Natural killer cell treated with Interleukin-12 subunit alpha and Interleukin-12 subunit beta and Interleukin-15 and Interleukin-18, amount 100 ng/mL, for 72 hours (primary cell): ENCODE measurements around the gene SDC1. TPM values are rescaled to one million over a fixed set of nuclear protein-coding genes. Genes with fewer than 3 reads are reported as not detected.
"Not testable (repeated sequence)": the region's sequence is repeated elsewhere in the genome, so short reads cannot be mapped to it uniquely, and the experiment has no call there.

Experiments used
- ATAC-seq, 2 donors: fragments of 150-1000 bp; cut with Tn5 transposase in 1 of 2; sonication (Bioruptor Pico), chemical (Tn5 transposase) in 1 of 2; 2 replicates each; pipeline ENCODE4 v1.10.0; 2021
- DNase-seq: peaks from one replicate; pipeline ENCODE4 v3.0.0; 2022; ENCODE audit warnings: low spot score
- H3K27ac Mint-ChIP-seq, 2 donors: 1 replicate in 1 of 2; 2 replicates in 1 of 2; pipeline ENCODE4 v1.8.0; 2022; ENCODE audit warnings: mixed read lengths in 2 of 2, mild to moderate bottlenecking in 1 of 2, moderate library complexity in 1 of 2
- H3K27me3 Mint-ChIP-seq, 2 donors: 1 replicate in 1 of 2; 2 replicates in 1 of 2; pipeline ENCODE4 v1.8.0; 2022; ENCODE audit warnings: mixed read lengths in 2 of 2
- H3K36me3 Mint-ChIP-seq: one replicate; pipeline ENCODE4 v1.8.0; 2022; ENCODE audit warnings: mixed read lengths
- H3K4me1 Mint-ChIP-seq, 2 donors: 1 replicate in 1 of 2; 2 replicates in 1 of 2; pipeline ENCODE4 v1.8.0; 2022; ENCODE audit warnings: low read depth in 2 of 2, mixed read lengths in 2 of 2, mild to moderate bottlenecking in 1 of 2
- H3K4me3 Mint-ChIP-seq: one replicate; pipeline ENCODE4 v1.8.0; 2022; ENCODE audit warnings: mixed read lengths
- H3K9me3 Mint-ChIP-seq: 2 replicates; pipeline ENCODE4 v1.8.0; 2022; ENCODE audit warnings: mixed read lengths
- total RNA-seq, 2 donors: library from RNA; stranded (reverse); gene quantifications; one replicate each; pipeline ENCODE4 v1.2.3, GENCODE V29; 2022

SDC1 gene, protein sequence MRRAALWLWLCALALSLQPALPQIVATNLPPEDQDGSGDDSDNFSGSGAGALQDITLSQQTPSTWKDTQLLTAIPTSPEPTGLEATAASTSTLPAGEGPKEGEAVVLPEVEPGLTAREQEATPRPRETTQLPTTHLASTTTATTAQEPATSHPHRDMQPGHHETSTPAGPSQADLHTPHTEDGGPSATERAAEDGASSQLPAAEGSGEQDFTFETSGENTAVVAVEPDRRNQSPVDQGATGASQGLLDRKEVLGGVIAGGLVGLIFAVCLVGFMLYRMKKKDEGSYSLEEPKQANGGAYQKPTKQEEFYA
- total RNA-seq: not detected

DNA sequence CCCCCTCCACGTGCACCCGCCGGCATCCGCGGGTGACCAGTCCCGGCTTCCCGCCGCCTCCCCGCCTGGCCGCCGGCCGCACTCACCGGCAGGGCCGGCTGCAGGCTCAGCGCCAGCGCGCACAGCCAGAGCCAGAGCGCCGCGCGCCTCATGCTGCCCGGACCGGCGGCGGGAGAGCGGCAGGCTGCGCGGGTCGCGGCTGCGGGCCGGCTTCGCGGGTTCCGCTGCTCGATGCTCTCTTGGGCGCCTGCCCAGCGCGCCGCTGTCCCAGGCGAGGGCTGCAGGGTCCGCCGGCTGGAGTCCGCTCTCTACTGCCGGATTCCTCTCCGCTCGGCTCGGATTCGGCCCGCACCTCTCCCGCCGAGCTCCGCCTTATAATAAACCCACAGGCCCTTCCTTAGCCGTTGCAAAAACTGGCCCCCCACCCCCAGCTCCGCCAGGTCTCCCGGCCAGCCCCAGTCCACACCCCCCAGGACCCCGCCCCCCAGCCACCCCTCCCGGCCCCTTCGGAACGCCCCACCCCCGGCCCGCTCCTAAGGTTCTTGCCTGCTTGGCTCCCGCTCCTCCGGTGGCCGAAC, at the start of gene SDC1:
Gene SDC1, minus strand, starts transcription at position 415 of the 578 bp plus-strand sequence. Its CDS starts 263 bp downstream, at position 152.
- ATAC-seq: peak; percentile 48 to 56

DNA sequence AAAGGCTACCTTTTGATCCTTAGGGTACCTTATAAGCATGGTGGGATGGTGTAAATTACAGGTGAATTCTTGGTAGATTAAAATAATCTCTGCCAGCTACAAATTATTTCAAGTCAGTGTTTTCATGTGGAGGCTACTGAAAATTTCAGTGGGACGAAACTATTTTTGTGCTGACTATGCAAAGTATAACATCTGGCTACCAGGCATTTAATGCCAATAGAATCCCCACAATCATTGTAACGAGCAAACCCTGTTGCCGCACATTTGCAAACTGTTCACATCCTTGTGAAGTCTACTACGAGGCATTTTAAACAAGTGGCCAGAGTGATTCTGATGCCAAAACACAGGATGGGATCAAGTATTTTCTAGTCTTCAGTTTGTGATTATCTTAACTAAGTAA, 48.1 kb upstream of the SDC1 start:
- Mint-ChIP-seq H3K36me3 (peaks cover 10% of the 10 kb centered on the region), H3K4me3 (no peak overlapping the region), H3K4me1 (peaks cover 3 to 5% of the 10 kb centered on the region in 2 donors), H3K27me3 (no peaks in the 10 kb centered on the region), H3K27ac (no peak overlapping the region), H3K9me3 (no peaks in the 10 kb centered on the region)
- no peak for DNase-seq
- ATAC-seq: no peak

More for the DNA sequence above, at the start of gene SDC1:
- Mint-ChIP-seq H3K9me3 (no peaks in the 10 kb centered on the region), H3K27me3 (peaks cover 39 to 52% of the 10 kb centered on the region in 2 donors), H3K27ac (no peak within 1 kb of the TSS), H3K4me3 (peak within 1 kb of the TSS; percentile 32), H3K36me3 (no peaks in the 10 kb centered on the region), H3K4me1 (no peaks in the 10 kb centered on the region)
- no peak for DNase-seq

DNA sequence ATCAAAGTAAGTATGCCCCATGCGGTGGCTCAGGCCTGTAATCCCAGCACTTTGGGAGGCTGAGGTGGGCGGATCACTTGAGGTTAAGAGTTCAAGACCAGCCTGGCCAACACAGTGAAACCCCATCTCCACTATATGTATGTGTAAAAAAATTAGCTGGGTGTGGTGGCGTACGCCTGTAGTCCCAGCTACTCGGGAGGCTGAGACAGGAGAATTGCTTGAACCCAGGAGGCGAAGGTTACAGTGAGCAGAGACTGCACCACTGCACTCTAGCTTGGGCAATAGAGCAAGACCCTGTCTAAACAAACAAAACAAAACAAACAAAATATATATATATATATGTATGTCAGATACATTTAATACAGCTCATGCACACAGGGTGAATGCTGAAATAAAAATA, 43.4 kb upstream of the SDC1 start:
- Mint-ChIP-seq H3K4me1 (peaks cover 10 to 12% of the 10 kb centered on the region in 2 donors), H3K36me3 (peaks cover 12% of the 10 kb centered on the region)
- H3K4me3 Mint-ChIP-seq, DNase-seq, H3K9me3 Mint-ChIP-seq, H3K27ac Mint-ChIP-seq, ATAC-seq, H3K27me3 Mint-ChIP-seq: not testable (repeated sequence)

DNA sequence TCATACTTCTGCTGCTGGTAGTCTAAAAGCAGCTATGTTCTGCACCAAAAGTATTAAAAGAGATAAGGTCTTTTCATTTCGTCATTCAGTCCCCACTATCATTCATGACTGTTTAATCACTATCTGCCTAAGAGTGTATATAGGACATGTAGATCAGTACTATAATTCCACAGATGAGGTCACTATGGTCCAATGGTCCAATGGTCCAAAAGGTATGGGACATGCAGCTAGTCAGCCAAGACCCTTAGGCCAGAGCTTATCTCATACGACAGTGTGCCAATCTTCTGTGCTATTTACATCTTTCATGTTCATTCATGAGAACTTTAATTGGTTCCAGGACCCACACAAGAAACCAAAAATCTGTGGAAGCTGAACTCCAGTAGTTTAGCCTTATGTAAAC, 42.6 kb upstream of the SDC1 start:
- no peak for ATAC-seq
- H3K36me3 Mint-ChIP-seq: peaks cover 12% of the 10 kb centered on the region
- peak overlapping the region in 1 of 2 donors; percentile 56 for H3K27ac Mint-ChIP-seq

DNA sequence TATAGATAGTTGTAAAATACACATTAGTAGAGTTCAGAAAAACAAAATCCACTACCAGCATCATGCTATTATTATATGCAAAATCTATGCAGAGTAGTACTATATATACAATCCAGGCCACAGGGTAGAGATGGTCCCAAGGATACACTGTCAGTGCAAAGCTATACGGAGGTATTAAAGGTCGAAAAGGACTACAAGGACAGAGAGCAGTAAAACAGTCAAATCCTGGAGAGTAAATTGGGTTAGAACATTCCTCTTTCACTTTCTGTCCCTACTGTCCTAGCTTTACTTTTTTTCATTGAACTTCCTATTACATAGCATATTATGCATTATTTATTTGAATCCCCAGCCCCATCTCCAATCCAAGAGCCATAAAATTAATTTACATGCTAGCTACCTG, 39.7 kb upstream of the SDC1 start:
- H3K9me3 Mint-ChIP-seq: no peaks in the 10 kb centered on the region
- DNase-seq (no peak), ATAC-seq (no peak)
- no peaks in the 10 kb centered on the region for H3K27me3 Mint-ChIP-seq
- no peak overlapping the region for H3K4me3 Mint-ChIP-seq
- no peak overlapping the region for H3K27ac Mint-ChIP-seq
- H3K4me1 Mint-ChIP-seq: peaks cover 7% of the 10 kb centered on the region in 2 donors
- H3K36me3 Mint-ChIP-seq: peaks cover 12% of the 10 kb centered on the region

More for the DNA sequence above, 42.6 kb upstream of the SDC1 start:
- no peaks in the 10 kb centered on the region for H3K9me3 Mint-ChIP-seq
- DNase-seq: no peak
- H3K27me3 Mint-ChIP-seq: no peaks in the 10 kb centered on the region
- no peak overlapping the region for H3K4me3 Mint-ChIP-seq
- H3K4me1 Mint-ChIP-seq: peaks cover 10 to 12% of the 10 kb centered on the region in 2 donors

DNA sequence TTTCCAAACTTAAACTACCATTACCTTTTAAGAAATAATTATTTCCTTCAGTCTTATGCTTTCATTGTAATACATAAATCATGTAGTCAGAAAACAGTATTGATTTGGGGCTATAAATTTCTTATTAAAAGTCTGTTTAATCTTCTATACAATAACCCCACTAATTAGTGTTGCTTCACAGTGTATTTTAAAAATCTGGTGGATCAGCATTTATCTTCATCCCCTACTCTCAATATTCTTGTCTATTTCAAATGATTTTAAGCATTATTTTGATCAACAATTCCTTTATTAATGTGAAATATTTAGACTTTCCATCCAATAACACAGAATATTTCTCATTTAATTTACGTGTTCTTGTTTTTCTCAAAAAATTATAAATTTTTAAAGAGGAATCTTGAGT, 32.5 kb upstream of the SDC1 start:
- Mint-ChIP-seq H3K27ac (no peak overlapping the region), H3K4me3 (no peak overlapping the region), H3K9me3 (no peaks in the 10 kb centered on the region), H3K27me3 (no peaks in the 10 kb centered on the region), H3K36me3 (peaks cover 19% of the 10 kb centered on the region), H3K4me1 (peaks cover 0 to 3% of the 10 kb centered on the region in 2 donors)
- ATAC-seq (no peak), DNase-seq (no peak)

DNA sequence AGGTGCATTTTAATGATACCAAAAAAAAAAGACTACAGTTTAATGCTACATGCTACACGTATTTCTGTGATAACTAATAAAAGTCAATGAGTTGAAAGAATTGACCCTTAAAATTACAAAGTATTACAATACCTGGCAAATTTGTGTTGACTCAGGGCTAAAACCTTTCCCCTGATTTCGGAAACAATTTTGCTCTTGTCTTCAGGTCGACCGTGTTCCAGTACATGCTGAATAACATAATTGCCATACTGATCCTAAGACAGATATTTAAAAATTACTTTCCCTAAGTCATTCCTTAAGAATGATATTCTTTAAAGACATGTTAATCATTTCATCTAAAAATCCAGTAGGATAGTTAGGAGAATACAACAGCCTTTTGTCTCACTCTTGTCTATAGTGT, 29.8 kb upstream of the SDC1 start:
- Mint-ChIP-seq H3K27ac (no peak overlapping the region), H3K27me3 (no peaks in the 10 kb centered on the region), H3K36me3 (peaks cover 29% of the 10 kb centered on the region)

DNA sequence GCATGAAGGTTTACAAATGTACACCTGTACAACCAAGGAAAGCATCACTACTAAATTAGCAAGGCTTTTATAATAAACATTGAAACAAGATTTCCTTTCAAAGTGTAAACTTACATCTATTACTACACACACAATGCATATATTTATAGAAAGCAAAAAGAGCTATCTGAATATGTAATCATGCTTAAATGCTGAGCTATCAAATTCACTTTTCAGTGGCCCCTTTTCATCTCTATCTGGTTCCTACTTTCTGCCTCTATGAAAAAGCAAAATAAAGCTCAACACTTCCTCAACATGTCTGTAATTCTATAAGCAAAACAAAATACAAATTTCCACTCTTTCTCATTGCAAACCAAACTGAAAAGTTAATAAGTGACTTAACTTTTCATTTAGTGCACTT, 25.5 kb upstream of the SDC1 start:
- Mint-ChIP-seq H3K36me3 (peaks cover 37% of the 10 kb centered on the region), H3K27me3 (no peaks in the 10 kb centered on the region), H3K4me3 (no peak overlapping the region), H3K27ac (no peak overlapping the region), H3K4me1 (no peaks in the 10 kb centered on the region), H3K9me3 (no peaks in the 10 kb centered on the region)
- ATAC-seq: no peak
- DNase-seq: no peak

More for the DNA sequence above, 29.8 kb upstream of the SDC1 start:
- no peak for DNase-seq
- H3K4me3 Mint-ChIP-seq: no peak overlapping the region
- H3K4me1 Mint-ChIP-seq: peaks cover 0 to 3% of the 10 kb centered on the region in 2 donors
- H3K9me3 Mint-ChIP-seq: no peaks in the 10 kb centered on the region
- no peak for ATAC-seq

DNA sequence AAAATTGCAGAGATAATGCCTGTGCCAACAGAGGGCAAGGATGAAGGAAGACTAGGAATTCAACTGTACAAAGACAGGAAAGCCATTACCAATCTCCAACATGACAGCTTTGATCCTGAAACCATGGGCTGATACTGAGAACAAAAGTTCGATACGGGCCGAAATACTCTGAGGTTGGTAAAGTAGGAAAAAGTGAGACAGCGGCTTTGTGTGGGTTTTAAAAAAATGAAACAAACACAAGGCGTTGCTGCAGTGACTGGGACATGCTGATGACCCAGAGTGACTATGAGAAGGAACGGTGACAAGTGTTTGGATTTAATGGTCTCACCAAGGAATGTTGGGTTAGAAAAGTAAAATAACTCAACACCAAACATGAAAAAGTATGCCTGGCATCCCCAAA, 24.2 kb upstream of the SDC1 start:
- no peak for ATAC-seq
- peaks cover 33% of the 10 kb centered on the region for H3K36me3 Mint-ChIP-seq
- no peaks in the 10 kb centered on the region for H3K9me3 Mint-ChIP-seq
- H3K27ac Mint-ChIP-seq: peak overlapping the region in 1 of 2 donors; percentile 34
- DNase-seq: no peak
- H3K4me3 Mint-ChIP-seq: no peak overlapping the region
- H3K27me3 Mint-ChIP-seq: no peaks in the 10 kb centered on the region
- H3K4me1 Mint-ChIP-seq: no peaks in the 10 kb centered on the region

DNA sequence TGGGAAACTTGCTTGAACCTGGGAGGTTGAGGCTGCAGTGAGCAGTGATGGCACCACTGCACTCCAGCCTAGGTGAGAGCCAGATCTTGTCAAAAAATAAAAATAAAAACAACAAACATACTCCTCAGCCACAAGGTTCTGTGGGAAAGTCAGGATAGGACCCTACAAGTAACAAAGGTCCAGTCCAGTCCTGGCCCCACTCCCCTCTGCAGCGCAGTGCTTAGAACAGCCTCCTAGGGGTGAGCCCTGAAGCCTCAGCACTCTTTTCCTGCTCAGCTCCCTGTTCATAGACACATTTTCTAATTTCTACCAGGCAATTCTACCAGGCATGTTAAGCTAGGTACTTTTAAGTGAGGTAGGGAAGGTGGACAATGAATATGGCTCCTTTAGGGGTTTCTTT, 22.2 kb upstream of the SDC1 start:
- H3K36me3 Mint-ChIP-seq: peaks cover 30% of the 10 kb centered on the region
- H3K4me1 Mint-ChIP-seq: peaks cover 0 to 4% of the 10 kb centered on the region in 2 donors
- H3K27me3 Mint-ChIP-seq: no peaks in the 10 kb centered on the region
- DNase-seq: no peak
- no peak overlapping the region for H3K4me3 Mint-ChIP-seq
- ATAC-seq: no peak
- no peak overlapping the region for H3K27ac Mint-ChIP-seq
- no peaks in the 10 kb centered on the region for H3K9me3 Mint-ChIP-seq

DNA sequence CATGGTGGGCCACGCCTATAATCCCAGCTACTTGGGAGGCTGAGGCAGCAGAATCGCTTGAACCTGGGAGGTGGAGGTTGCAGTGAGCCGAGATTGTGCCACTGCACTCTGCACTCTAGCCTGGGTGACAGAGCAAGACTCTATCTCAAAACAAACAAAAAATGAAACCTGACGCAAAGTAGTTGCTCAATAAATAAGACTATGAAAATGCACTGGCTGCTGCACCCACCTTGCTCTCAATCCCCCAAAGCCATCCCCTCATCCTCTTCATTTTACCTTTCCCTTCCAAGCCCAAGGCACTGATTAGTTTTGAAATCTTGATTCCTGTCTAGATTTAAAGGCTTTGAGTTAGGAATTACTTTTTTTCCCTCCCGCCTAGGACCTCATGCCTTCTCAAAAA, 18.7 kb upstream of the SDC1 start:
- ATAC-seq, H3K9me3 Mint-ChIP-seq, DNase-seq, H3K27me3 Mint-ChIP-seq, H3K4me3 Mint-ChIP-seq: not testable (repeated sequence)
- Mint-ChIP-seq H3K36me3 (peaks cover 11% of the 10 kb centered on the region), H3K4me1 (peaks cover 0 to 13% of the 10 kb centered on the region in 2 donors), H3K27ac (peak overlapping the region in 1 of 2 donors; percentile 41)

DNA sequence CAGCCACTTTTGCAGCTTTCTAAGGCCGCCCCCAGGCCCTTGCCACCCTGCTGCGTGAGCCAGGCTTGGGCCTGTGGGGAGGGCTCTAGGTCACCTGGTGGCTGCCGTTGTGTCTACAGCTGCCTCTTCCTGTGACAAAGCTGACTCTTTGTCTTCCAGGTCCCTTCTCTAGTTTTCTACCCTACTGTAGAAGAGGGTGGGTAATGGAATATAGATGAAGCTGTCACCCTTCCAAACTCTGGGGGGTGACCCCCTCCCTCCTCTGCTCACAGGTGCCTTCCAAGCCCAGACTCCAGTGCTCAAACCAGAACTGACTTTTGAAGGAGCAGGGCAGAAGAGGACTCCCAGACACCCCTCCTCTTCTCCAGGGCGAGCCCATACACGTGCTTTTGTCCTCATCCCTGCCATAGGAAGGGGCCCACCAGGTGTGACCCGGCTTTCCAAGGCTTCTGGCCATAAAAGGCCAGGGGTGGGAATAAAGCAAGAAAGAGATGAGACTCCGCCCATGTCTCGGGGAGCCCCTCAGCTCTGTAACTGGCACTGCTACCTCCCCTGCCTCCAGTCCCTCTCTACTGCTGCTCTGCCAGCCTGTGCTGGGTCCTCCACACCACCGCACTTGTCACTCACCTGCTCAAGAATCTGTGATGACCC, 17.9 kb upstream of the SDC1 start:
- Mint-ChIP-seq H3K4me3 (no peak overlapping the region), H3K27ac (peak overlapping the region; percentile 11 to 41)
- peak; percentile 41 to 46 for ATAC-seq

DNA sequence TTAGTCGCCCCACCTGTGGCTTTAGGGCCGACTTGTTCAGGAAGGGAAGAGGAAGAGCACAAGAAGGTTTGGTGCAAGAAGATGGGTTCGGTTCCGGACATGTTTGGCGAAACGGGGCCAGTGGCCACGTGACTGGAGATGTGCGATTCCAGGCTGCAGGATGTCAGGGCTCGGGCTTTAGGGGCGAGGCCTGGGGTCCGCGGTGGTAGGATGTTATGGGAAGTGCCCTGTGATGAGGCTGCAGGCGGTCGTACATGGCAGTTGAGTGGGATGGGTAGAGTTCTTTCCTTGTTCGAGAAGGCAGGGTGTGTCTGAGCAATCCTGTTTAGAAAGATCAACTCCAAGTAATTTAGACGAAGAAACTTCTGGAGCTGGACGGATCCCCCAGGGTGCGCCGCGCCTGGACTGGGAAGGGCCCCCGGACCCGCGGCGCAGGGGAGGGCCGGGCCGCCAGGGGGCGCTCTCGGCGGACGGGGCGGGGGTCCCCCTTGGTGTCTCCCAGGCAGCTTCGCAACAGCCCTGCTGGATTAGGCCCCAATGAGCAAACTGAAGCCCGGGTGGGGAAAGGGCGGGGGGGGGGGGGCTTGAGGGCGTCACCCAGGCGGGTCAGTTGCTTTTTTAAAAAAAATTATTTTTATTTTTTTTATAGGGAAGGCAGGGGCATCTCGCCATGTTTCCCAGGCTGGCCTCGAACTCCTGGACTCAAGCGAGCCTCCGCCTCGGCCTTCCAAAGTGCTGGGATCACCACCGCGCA, 17.2 kb upstream of the SDC1 start:
- Mint-ChIP-seq H3K36me3 (peaks cover under 1% of the 10 kb centered on the region), H3K27ac (peak overlapping the region in 1 of 2 donors; percentile 56), H3K4me3 (peak overlapping the region; percentile 27), H3K9me3 (no peaks in the 10 kb centered on the region), H3K27me3 (peaks cover 11 to 14% of the 10 kb centered on the region in 2 donors), H3K4me1 (peaks cover 0 to 13% of the 10 kb centered on the region in 2 donors)
- DNase-seq (no peak), ATAC-seq (peak; percentile 69 to 75)

More for the DNA sequence above, 17.9 kb upstream of the SDC1 start:
- H3K27me3 Mint-ChIP-seq: peaks cover 4 to 9% of the 10 kb centered on the region in 2 donors
- H3K4me1 Mint-ChIP-seq: peaks cover 0 to 13% of the 10 kb centered on the region in 2 donors
- no peak for DNase-seq
- no peaks in the 10 kb centered on the region for H3K9me3 Mint-ChIP-seq
- H3K36me3 Mint-ChIP-seq: peaks cover 6% of the 10 kb centered on the region
